ENCODE results near the gene CHID1.

DNA sequence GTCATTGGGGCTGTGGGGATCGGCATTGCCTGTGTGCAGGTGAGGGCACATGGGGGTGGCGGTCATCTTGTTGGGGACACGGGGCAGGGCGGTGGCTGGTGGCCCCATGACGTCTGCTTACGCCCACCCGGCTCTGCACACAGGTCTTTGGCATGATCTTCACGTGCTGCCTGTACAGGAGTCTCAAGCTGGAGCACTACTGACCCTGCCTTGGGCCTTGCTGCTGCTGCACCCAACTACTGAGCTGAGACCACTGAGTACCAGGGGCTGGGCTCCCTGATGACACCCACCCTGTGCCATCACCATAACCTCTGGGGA, 72.7 kb downstream of the CHID1 start:
- TF ChIP-seq, protein P1, sequence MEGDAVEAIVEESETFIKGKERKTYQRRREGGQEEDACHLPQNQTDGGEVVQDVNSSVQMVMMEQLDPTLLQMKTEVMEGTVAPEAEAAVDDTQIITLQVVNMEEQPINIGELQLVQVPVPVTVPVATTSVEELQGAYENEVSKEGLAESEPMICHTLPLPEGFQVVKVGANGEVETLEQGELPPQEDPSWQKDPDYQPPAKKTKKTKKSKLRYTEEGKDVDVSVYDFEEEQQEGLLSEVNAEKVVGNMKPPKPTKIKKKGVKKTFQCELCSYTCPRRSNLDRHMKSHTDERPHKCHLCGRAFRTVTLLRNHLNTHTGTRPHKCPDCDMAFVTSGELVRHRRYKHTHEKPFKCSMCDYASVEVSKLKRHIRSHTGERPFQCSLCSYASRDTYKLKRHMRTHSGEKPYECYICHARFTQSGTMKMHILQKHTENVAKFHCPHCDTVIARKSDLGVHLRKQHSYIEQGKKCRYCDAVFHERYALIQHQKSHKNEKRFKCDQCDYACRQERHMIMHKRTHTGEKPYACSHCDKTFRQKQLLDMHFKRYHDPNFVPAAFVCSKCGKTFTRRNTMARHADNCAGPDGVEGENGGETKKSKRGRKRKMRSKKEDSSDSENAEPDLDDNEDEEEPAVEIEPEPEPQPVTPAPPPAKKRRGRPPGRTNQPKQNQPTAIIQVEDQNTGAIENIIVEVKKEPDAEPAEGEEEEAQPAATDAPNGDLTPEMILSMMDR (IDR thresholded peaks at IDR 0.05) = no peak
- no peak for TF ChIP-seq POLR2A (IDR thresholded peaks at IDR 0.05)
